K562 (cell line): ENCODE results near the gene CCL27. TPM values are rescaled to one million over a fixed set of nuclear protein-coding genes. Genes with fewer than 3 reads are reported as not detected.

ENCODE experiments used
- BCOR ChIP-seq: fragments of 450-650 bp; IDR thresholded peaks from 2 replicates; pipeline ENCODE4 v1.6.1; 2016
- BDP1 ChIP-seq: IDR thresholded peaks from 3 replicates; pipeline ENCODE4 v1.6.1; 2011; ENCODE audit not compliant: insufficient read length, insufficient read depth
- CCNT2 ChIP-seq: IDR thresholded peaks from 2 replicates; pipeline ENCODE4 v1.6.1; 2011; ENCODE audit warnings: borderline replicate concordance, low read depth, mild to moderate bottlenecking, moderate library complexity, mixed read lengths, low read length; ENCODE audit not compliant: insufficient read length; ENCODE audit errors: extremely low read depth
- FOXP4 ChIP-seq: sonication (generic); formaldehyde crosslinking; IDR thresholded peaks from 2 replicates; pipeline ENCODE4 v1.8.0; 2022; ENCODE audit warnings: mild to moderate bottlenecking, missing genetic modification reagents, borderline replicate concordance
- JUND ChIP-seq, 2 experiments: IDR thresholded peaks; 2 replicates in 1 of 2; 3 replicates in 1 of 2; pipeline ENCODE4 v1.6.1; 2011; ENCODE audit warnings: borderline replicate concordance in 2 of 2, low read depth in 2 of 2, low read length in 2 of 2, improper control_type of control experiment in 1 of 2, missing biosample characterization in 1 of 2, missing genetic modification characterization in 1 of 2, missing genetic modification reagents in 1 of 2
- KDM2B ChIP-seq: fragments of 250-450 bp; sonication (Bioruptor Pico); IDR thresholded peaks from 2 replicates; pipeline ENCODE4 v1.8.0; 2021; ENCODE audit warnings: mild to moderate bottlenecking, moderate library complexity
- PREB ChIP-seq: sonication (generic); formaldehyde crosslinking; IDR thresholded peaks from 2 replicates; pipeline ENCODE4 v1.8.1; 2023; ENCODE audit warnings: mild to moderate bottlenecking, missing genetic modification reagents
- SAFB2 ChIP-seq: fragments of 200-400 bp; formaldehyde crosslinking; IDR thresholded peaks from 2 replicates; pipeline ENCODE4 v1.6.1; 2018; ENCODE audit warnings: borderline replicate concordance, low read length, low read depth, moderate library complexity; ENCODE audit not compliant: severe bottlenecking
- SMAD2 ChIP-seq: fragments of 150-350 bp; IDR thresholded peaks from 2 replicates; pipeline ENCODE4 v1.6.1; 2014; ENCODE audit warnings: low read depth, mild to moderate bottlenecking, low read length
- XRCC5 ChIP-seq: fragments of 200-400 bp; formaldehyde crosslinking; IDR thresholded peaks from 2 replicates; pipeline ENCODE4 v1.6.1; 2017; ENCODE audit warnings: low read depth, mild to moderate bottlenecking, low read length
- ZFPM2 ChIP-seq: fragments of 250-450 bp; sonication (Bioruptor Pico); IDR thresholded peaks from 2 replicates; pipeline ENCODE4 v1.5.1; 2022; ENCODE audit warnings: mild to moderate bottlenecking
- ZKSCAN3 ChIP-seq: fragments of 250-450 bp; sonication (Bioruptor Pico); IDR thresholded peaks from 2 replicates; pipeline ENCODE4 v1.4.0; 2020
- ZNF354B ChIP-seq: fragments of 250-450 bp; sonication (Bioruptor Pico); IDR thresholded peaks from 2 replicates; pipeline ENCODE4 v1.4.0; 2020
- ZNF431 ChIP-seq: sonication (generic); formaldehyde crosslinking; IDR thresholded peaks from 2 replicates; pipeline ENCODE4 v1.8.0; 2022; ENCODE audit warnings: mild to moderate bottlenecking, missing genetic modification reagents
- ZNF57 ChIP-seq: fragments of 450-650 bp; formaldehyde crosslinking; IDR thresholded peaks from 2 replicates; pipeline ENCODE4 v1.4.0; 2020; ENCODE audit warnings: mild to moderate bottlenecking, moderate library complexity
- polyA plus RNA-seq, 8 experiments: library from polyadenylated mRNA; depleted of rRNA in 4 of 8; stranded (reverse) in 5 of 8; unstranded in 3 of 8; fragments of >200 nt; fragmentation: Nextera tagmentation in 2 of 8; fragmentation: Illumina TruSeq in 1 of 8; extraction: Ambion mirVana in 2 of 8; extraction: Trizol in 1 of 8; gene quantifications; 2 replicates each; pipeline versions ENCODE4 v1.2.1 to v1.2.3, GENCODE V29; 2011 to 2014; ENCODE audit warnings: inconsistent platforms in 1 of 8, missing spikeins in 1 of 8
- total RNA-seq, 7 experiments: library from RNA; depleted of rRNA in 6 of 7; stranded (reverse); fragments of >200 nt in 6 of 7; fragmentation: Illumina TruSeq in 2 of 7; extraction: Trizol in 2 of 7; gene quantifications; 2 replicates each; pipeline versions ENCODE4 v1.2.1 to v1.2.3, GENCODE V29; 2011 to 2021; ENCODE audit warnings: low replicate concordance in 1 of 7
- TF ChIP-seq, protein P1 (sequence below): fragments of 250-450 bp; sonication (Bioruptor Pico); IDR thresholded peaks from 2 replicates; pipeline ENCODE4 v1.5.0; 2021; ENCODE audit warnings: mild to moderate bottlenecking, moderate library complexity

CCL27 gene
- total and polyA plus RNA-seq, 9 of the 15 experiments (the other 6 are each of a cell fraction or from before 2014, with no cell fraction given) = 0.10 to 0.53 (median 0.27) TPM; not detected in 5

DNA sequence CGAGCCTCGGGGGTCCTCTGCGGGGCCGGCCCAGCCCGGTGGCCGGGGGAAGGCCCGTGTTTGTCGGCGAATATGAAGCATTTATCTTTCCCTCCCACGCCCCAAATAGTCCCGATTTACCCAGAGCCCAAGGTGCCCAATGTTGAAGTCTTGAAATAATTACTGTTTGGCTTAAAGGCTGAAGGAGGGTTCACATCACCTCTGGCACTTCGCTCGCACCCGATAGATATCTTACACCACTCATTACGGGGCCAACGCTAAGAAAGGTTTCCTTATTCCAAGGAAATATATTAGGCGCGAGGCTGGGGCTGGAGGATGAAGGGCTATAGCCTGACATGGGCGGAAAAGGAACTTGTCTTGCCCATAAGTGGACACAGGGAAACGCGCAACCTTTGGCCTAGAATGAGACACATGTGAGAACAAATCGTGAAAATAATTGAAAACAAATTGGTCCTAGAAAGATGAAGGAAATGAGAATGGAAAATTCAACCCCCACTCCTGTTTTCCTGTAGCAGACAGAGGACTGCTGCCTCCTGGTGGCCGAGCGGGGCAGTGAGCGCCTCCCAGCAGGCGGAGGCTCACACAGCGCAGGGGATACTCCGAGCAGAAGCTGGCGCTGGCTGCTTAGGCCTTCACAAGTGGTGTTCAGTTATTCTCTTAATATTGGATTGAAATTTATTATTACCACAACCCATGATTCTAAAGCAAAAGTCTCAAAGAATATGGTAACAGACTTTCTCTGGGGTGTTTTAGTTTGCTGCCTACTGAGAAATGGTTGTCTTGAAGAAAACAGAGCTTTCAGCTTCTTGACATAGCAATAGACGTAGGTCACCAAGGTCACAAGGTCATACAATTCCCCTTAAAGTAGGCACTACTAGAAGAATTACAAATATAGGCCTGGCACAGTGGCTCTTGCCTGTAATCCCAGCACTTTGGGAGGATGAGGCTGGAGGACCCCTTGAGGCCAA lies 39.6 kb upstream of the CCL27 start (continued):
- TF ChIP-seq, protein P1, sequence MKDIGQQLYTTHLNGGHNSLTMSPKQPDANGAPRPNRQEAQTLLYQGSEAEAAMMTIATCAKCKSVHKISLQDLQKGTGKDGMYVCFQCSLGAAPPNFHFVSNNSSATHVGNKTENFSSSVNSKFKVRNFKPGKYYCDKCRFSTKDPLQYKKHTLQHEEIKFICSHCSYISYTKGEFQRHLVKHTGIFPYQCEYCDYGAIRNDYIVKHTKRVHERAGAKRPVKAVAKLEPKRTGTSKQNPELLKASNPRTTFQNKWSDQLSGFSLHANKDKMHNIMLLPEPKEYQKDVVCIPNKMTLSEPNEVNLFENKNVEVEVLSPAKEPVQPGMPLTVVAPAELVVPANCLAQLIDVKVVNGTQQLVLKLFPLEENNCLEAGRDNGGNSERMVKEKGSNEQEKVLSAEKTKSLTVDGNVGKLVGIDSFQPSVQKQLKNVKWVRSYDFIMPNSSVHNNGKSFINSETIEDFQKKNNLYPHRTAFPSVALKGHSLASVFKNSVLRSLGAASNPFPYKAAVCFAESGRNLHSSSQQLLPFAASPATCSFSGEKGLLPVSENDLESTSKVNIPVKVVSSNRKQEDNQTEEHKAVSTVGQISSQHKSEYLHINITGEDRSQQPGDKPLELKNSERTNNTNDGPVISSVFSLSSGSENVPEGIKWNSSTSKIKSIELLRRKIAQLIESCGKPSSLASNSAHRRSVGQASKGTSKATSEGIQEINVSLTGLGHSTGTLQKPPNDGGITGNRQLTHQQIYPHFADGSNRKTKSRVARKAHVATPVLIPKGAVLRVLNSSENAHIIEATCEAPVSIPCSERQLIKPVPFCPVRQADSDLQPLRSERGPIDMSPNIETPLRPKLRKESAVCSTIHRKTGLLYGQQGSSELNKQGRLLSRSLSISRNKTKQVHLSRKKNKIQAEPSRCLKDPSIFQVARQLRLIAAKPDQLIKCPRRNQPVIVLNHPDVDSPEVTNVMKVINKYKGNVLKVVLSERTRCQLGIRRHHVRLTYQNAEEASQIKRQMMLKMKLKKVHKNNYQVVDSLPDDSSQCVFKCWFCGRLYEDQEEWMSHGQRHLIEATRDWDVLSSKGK (CRISPR knock-in tag) = no peak
- TF ChIP-seq ZNF57 (CRISPR knock-in tag) (no peak), SMAD2 (no peak), XRCC5 (no peak), BDP1 (no peak), ZNF431 (CRISPR knock-in tag) (no peak), BCOR (no peak), SAFB2 (no peak), ZNF354B (no peak), FOXP4 (CRISPR knock-in tag) (no peak), ZKSCAN3 (CRISPR knock-in tag) (no peak), ZFPM2 (CRISPR knock-in tag) (no peak), KDM2B (CRISPR knock-in tag) (no peak), PREB (CRISPR knock-in tag) (no peak), JUND (IDR thresholded peaks at IDR 0.05; ENCODE audit: borderline replicate concordance, low read depth, low read length) (peak; percentile 37; the same call in 1 of the 2 replicates), JUND (tag; IDR thresholded peaks at IDR 0.05; ENCODE audit: borderline replicate concordance, low read depth, low read length) (no peak), CCNT2 (no peak)
